Stomach (tissue), 9 donors: ENCODE results near the gene TGM4. TPM values are rescaled to one million over a fixed set of nuclear protein-coding genes. Genes with fewer than 3 reads are reported as not detected.
A peak's percentile ranks its signal among the peaks of the same experiment; 100 is the strongest.

ENCODE experiments used
- DNase-seq, 2 donors: peaks; one replicate each; pipeline versions ENCODE4 v3.0.0 to v3.0.0-alpha.2; 2013 to 2019
- H3K27ac ChIP-seq, 5 donors: fragments of 200-600 bp in 4 of 5; sonication (generic) in 4 of 5; one replicate each; pipeline ENCODE4 v1.5.1; 2013 to 2019; ENCODE audit warnings: mild to moderate bottlenecking in 1 of 5, moderate library complexity in 1 of 5
- H3K27me3 ChIP-seq, 3 donors: fragments of 200-600 bp; sonication (generic); one replicate each; pipeline ENCODE4 v1.5.1; 2017 to 2019; ENCODE audit warnings: mixed run types in 1 of 3
- H3K36me3 ChIP-seq, 4 donors: fragments of 200-600 bp; sonication (generic); 1 replicate in 3 of 4; 2 replicates in 1 of 4; pipeline ENCODE4 v1.5.1; 2016 to 2019
- H3K4me1 ChIP-seq, 4 donors: fragments of 200-600 bp; sonication (generic); one replicate each; pipeline ENCODE4 v1.5.1; 2016 to 2019
- H3K4me3 ChIP-seq, 4 donors: fragments of 200-600 bp; sonication (generic) in 3 of 4; one replicate each; pipeline ENCODE4 v1.5.1; 2016 to 2019; ENCODE audit warnings: mild to moderate bottlenecking in 1 of 4
- H3K9me3 ChIP-seq, 4 donors: fragments of 200-600 bp; sonication (generic); one replicate each; pipeline ENCODE4 v1.5.1; 2016 to 2019
- EP300 ChIP-seq: sonication (generic); formaldehyde crosslinking; IDR thresholded peaks from one replicate; pipeline ENCODE4 v1.6.1; 2017; ENCODE audit warnings: antibody characterized with exemption
- POLR2A ChIP-seq, 4 donors: fragments of 450-650 bp; IDR thresholded peaks; one replicate each; pipeline ENCODE4 v1.6.1; 2016; ENCODE audit warnings: antibody characterized with exemption in 4 of 4, control low read depth in 2 of 4, mild to moderate bottlenecking in 1 of 4, moderate library complexity in 1 of 4
- POLR2AphosphoS5 ChIP-seq, 3 donors: sonication (generic); formaldehyde crosslinking; IDR thresholded peaks; one replicate each; pipeline ENCODE4 v1.6.1; 2016; ENCODE audit warnings: antibody characterized with exemption in 3 of 3
- WGBS, 5 donors: extraction: QIAGEN DNeasy Blood & Tissue Kit in 3 of 5; methylation state at CpG; one replicate each; pipeline versions ENCODE4 v1.1.5 to v1.1.7; 2013 to 2018; 5-methylcytosine and 5-hydroxymethylcytosine counted together
- intact Hi-C: fragments of 100-400 bp; cut with DNase I; formaldehyde crosslinking; loops from one replicate; pipeline ENCODE4 v1.15.1; 2023; ENCODE audit warnings: low total_unique reads
- polyA plus RNA-seq, 3 donors: library from polyadenylated mRNA; stranded (reverse); fragments of 200-250 nt; gene quantifications; one replicate each; pipeline ENCODE4 v1.2.3, GENCODE V29; 2013
- total RNA-seq, 5 donors: library from RNA; depleted of rRNA; stranded (reverse); fragments of >200 nt; gene quantifications; one replicate each; pipeline versions ENCODE4 v1.1.0 to v1.2.3, GENCODE V29; 2014 to 2016
- TF ChIP-seq, protein P1 (sequence below), 7 experiments: fragments of 450-650 bp in 4 of 7; fragments of 200-600 bp in 3 of 7; sonication (generic) in 3 of 7; IDR thresholded peaks; one replicate each; pipeline ENCODE4 v1.5.1; 2016 to 2019; ENCODE audit warnings: antibody characterized with exemption in 7 of 7, control low read depth in 2 of 7, mild to moderate bottlenecking in 1 of 7
- donor health status: healthy with polysubstance abuse.
- donor health status: Bipolar disorder and iron deficiency.
- donor health status: healthy.

TGM4 gene
- total and polyA plus RNA-seq, 8 donors: not detected

DNA sequence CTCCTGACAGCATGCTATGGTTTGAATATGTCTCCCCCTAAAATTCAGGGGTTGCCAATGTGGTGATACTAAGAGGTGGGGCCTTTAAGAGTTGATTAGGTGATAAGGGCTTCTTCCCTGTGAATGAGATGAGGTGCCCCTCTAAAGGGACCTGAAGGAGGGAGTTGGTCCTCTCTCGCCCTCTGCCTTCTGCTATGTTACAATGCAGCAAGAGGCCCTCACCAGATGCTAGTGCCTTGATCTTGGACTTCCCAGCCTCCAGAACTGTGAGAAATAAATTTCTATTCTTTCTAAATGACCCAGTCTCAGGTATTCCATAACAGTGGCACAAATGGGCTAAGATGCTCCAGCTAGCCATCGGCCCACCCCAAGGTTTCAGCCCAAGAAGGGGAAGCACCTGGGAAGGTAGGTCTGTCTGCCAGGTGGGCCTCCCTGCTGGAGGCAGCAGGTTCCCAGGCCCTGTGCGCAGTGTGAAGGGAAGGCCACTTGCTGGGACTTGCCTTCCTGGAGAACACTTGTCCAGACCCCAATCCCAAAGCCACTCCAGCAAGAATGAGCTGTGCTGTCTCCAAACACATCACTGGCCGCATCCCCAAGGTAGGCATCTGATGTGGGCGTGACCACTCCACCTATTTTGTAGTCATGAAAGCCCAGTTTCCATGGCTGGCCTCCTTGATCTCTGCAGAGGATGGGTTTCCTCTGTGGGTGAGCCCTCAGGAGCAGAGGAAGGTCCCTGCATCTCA, 9.0 kb downstream of the TGM4 start:
- H3K27me3 ChIP-seq: peaks cover 0 to 23% (median 0%) of the 10 kb centered on the region in 3 donors
- peaks cover 0 to 4% (median 2%) of the 10 kb centered on the region in 4 donors for H3K9me3 ChIP-seq
- peaks cover 0 to 8% (median 0%) of the 10 kb centered on the region in 4 donors for H3K4me1 ChIP-seq
- no peak for DNase-seq
- H3K36me3 ChIP-seq: no peaks in the 10 kb centered on the region
- H3K27ac ChIP-seq: peak overlapping the region in 1 of 5 donors; percentile 27
- intact Hi-C loops: no loop called here
- TF ChIP-seq, protein P1, sequence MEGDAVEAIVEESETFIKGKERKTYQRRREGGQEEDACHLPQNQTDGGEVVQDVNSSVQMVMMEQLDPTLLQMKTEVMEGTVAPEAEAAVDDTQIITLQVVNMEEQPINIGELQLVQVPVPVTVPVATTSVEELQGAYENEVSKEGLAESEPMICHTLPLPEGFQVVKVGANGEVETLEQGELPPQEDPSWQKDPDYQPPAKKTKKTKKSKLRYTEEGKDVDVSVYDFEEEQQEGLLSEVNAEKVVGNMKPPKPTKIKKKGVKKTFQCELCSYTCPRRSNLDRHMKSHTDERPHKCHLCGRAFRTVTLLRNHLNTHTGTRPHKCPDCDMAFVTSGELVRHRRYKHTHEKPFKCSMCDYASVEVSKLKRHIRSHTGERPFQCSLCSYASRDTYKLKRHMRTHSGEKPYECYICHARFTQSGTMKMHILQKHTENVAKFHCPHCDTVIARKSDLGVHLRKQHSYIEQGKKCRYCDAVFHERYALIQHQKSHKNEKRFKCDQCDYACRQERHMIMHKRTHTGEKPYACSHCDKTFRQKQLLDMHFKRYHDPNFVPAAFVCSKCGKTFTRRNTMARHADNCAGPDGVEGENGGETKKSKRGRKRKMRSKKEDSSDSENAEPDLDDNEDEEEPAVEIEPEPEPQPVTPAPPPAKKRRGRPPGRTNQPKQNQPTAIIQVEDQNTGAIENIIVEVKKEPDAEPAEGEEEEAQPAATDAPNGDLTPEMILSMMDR (IDR thresholded peaks at IDR 0.05): no peak
- TF ChIP-seq EP300 (no peak), POLR2A (IDR thresholded peaks at IDR 0.05) (no peak), POLR2AphosphoS5 (IDR thresholded peaks at IDR 0.05) (no peak)
- 84 to 97% (median 92%) methylated on average over 4 to 5 of the region's 5 CpGs for WGBS, 5 donors
- no peak overlapping the region for H3K4me3 ChIP-seq

DNA sequence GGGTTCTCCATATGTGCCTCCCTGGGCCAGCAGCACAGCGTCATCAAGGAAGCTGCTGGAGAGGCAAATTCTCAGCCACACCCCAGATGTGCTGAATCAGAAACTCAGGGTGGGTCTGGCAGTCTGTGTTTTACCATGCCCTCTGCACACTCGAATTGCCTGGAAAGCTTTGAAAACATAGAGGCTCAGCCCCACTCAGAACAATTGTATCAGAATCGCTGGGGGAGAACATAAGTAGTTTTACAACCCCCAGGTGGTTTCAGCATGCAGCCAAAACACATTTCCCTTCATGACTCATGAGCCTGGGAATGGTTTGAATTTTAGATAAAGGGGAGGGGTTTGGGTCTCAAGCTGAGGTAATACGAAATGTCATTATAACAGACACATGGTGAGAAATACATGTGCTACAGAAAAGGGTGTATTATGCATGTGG, 9.6 kb downstream of the TGM4 start:
- no peak overlapping the region for H3K4me3 ChIP-seq
- H3K36me3 ChIP-seq: no peaks in the 10 kb centered on the region
- 23 to 53% (median 39%) methylated on average over 4 of the region's 4 CpGs for WGBS, 5 donors
- H3K4me1 ChIP-seq: peaks cover 0 to 8% (median 0%) of the 10 kb centered on the region in 4 donors
- intact Hi-C loops: no loop called here
- peaks cover 0 to 4% (median 2%) of the 10 kb centered on the region in 4 donors for H3K9me3 ChIP-seq
- DNase-seq: peak in 1 of 2 donors; percentile 22
- TF ChIP-seq POLR2AphosphoS5 (IDR thresholded peaks at IDR 0.05): no peak
- no peak for TF ChIP-seq POLR2A (IDR thresholded peaks at IDR 0.05)
- no peak for TF ChIP-seq EP300
- TF ChIP-seq, protein P1 (IDR thresholded peaks at IDR 0.05): no peak
- peaks cover 0 to 23% (median 0%) of the 10 kb centered on the region in 3 donors for H3K27me3 ChIP-seq
- H3K27ac ChIP-seq: peak overlapping the region in 1 of 5 donors; percentile 27

DNA sequence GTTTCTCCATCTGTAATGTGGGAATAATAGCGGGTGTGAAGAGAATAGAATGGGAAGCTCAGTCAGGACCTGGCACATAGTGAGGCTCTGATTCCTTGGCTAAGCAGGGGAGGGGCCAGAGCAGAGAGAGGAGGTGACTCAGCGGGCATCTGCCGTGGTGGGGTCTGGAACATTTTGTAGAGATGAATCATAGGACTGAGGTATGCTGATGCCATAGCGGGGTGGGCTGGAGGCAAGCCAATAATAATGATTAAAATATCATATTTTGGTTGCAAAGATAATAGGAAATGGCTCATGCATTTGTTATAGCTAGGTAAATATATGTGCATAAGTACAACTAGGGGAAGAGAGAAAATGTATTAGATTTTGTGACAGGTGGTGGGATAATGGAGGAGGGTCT, 11.2 kb downstream of the TGM4 start:
- no peak overlapping the region for H3K4me3 ChIP-seq
- H3K27ac ChIP-seq: no peak overlapping the region
- WGBS, 5 donors: 43 to 63% (median 59%) methylated on average over 4 of the region's 4 CpGs
- TF ChIP-seq POLR2A (IDR thresholded peaks at IDR 0.05) (no peak), POLR2AphosphoS5 (IDR thresholded peaks at IDR 0.05) (no peak), EP300 (no peak)
- TF ChIP-seq, protein P1 (IDR thresholded peaks at IDR 0.05): no peak
- no peaks in the 10 kb centered on the region for H3K36me3 ChIP-seq
- H3K9me3 ChIP-seq: peaks cover 0 to 4% (median 2%) of the 10 kb centered on the region in 4 donors
- peaks cover 0 to 23% (median 0%) of the 10 kb centered on the region in 3 donors for H3K27me3 ChIP-seq
- intact Hi-C loops: no loop called here
- H3K4me1 ChIP-seq: peaks cover 0 to 8% (median 0%) of the 10 kb centered on the region in 4 donors
- DNase-seq: peak in 1 of 2 donors; percentile 14

DNA sequence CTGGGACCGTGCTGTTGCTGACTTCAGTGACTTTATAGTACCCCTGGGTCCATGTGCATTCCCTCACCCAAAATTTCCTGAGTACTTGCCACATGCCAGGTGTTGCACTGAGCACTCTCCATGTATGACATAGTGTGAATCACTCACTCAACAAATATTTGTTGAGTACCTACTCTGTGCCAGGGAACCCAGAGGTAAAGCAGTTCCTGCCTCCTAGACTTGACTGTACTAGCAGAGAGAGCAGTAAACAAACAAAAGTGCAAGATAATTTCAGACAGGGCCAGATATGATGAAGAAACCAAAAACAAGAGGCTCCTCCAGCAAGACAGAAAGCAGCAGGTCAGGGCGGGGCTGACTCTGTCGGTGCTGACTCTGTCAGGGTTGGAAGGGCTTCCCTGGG, 12.2 kb downstream of the TGM4 start:
- TF ChIP-seq, protein P1 (IDR thresholded peaks at IDR 0.05): no peak
- no peak for TF ChIP-seq POLR2AphosphoS5 (IDR thresholded peaks at IDR 0.05)
- TF ChIP-seq EP300: no peak
- TF ChIP-seq POLR2A (IDR thresholded peaks at IDR 0.05): no peak
- DNase-seq: no peak
- Histone ChIP-seq H3K4me1 (peaks cover 0 to 8% (median 0%) of the 10 kb centered on the region in 4 donors), H3K27ac (no peak overlapping the region), H3K27me3 (peaks cover 0 to 23% (median 0%) of the 10 kb centered on the region in 3 donors), H3K9me3 (peaks cover 0 to 4% (median 2%) of the 10 kb centered on the region in 4 donors), H3K4me3 (no peak overlapping the region), H3K36me3 (no peaks in the 10 kb centered on the region)
- intact Hi-C loops: no loop called here
- 64 to 75% (median 71%) methylated on average over 3 of the region's 3 CpGs for WGBS, 5 donors
